ENCODE results near the gene TMEM238.

- TF ChIP-seq, protein P1, sequence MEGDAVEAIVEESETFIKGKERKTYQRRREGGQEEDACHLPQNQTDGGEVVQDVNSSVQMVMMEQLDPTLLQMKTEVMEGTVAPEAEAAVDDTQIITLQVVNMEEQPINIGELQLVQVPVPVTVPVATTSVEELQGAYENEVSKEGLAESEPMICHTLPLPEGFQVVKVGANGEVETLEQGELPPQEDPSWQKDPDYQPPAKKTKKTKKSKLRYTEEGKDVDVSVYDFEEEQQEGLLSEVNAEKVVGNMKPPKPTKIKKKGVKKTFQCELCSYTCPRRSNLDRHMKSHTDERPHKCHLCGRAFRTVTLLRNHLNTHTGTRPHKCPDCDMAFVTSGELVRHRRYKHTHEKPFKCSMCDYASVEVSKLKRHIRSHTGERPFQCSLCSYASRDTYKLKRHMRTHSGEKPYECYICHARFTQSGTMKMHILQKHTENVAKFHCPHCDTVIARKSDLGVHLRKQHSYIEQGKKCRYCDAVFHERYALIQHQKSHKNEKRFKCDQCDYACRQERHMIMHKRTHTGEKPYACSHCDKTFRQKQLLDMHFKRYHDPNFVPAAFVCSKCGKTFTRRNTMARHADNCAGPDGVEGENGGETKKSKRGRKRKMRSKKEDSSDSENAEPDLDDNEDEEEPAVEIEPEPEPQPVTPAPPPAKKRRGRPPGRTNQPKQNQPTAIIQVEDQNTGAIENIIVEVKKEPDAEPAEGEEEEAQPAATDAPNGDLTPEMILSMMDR (IDR thresholded peaks at IDR 0.05; ENCODE audit: insufficient read depth, low read length): no peak
- no peak for TF ChIP-seq REST (IDR thresholded peaks at IDR 0.05; ENCODE audit: insufficient replicate concordance, low read depth)
- TF ChIP-seq GABPA (IDR thresholded peaks at IDR 0.05; ENCODE audit: low read depth): no peak
These were observed 37.2 kb downstream of the TMEM238 start for GRCh38 chr19:55346725-55347441.
